Mucosa of descending colon (tissue), 3 donors: ENCODE data around the gene HSPG2. TPM values are rescaled to one million over a fixed set of nuclear protein-coding genes. Genes with fewer than 3 reads are reported as not detected.
A peak's percentile ranks its signal among the peaks of the same experiment; 100 is the strongest.

ENCODE experiments used
- ATAC-seq: fragments of 200-7000 bp; cut with Tn5 transposase; one replicate; pipeline ENCODE4 v1.9.1; 2020; ENCODE audit warnings: mild to moderate bottlenecking, moderate library complexity
- DNase-seq, 3 donors: peaks; one replicate each; pipeline ENCODE4 v3.0.0-alpha.2; 2020
- H3K36me3 ChIP-seq: fragments of 200-600 bp; one replicate; pipeline ENCODE4 v1.8.0; 2021; ENCODE audit warnings: low read depth, mild to moderate bottlenecking
- H3K4me1 ChIP-seq: fragments of 200-600 bp; one replicate; pipeline ENCODE4 v1.8.0; 2021; ENCODE audit warnings: low read depth, mild to moderate bottlenecking
- H3K4me3 ChIP-seq: fragments of 200-600 bp; one replicate; pipeline ENCODE4 v1.8.0; 2021; ENCODE audit warnings: mild to moderate bottlenecking
- H3K9me3 ChIP-seq: fragments of 200-600 bp; one replicate; pipeline ENCODE4 v1.8.0; 2021; ENCODE audit warnings: mild to moderate bottlenecking
- intact Hi-C, 2 donors: fragments of 100-400 bp; cut with DNase I in 1 of 2; cut with micrococcal nuclease in 1 of 2; formaldehyde crosslinking; loops; one replicate each; pipeline versions ENCODE4 v1.11.0 to v1.11.1; 2022; cut with DNase I, micrococcal nuclease
- total RNA-seq, 3 donors: library from RNA; stranded (reverse); fragmentation: NEBNext Ultra II Directional in 2 of 3; extraction: Animal tissue kit (Norgen Biotek cat#: 25700) in 2 of 3; gene quantifications; one replicate each; pipeline versions ENCODE4 v1.2.1 to v1.2.4, GENCODE V29; 2021 to 2023
- TF ChIP-seq, protein P1 (sequence below): fragments of 200-600 bp; IDR thresholded peaks from one replicate; pipeline ENCODE4 v1.8.0; 2022; ENCODE audit warnings: antibody characterized with exemption, mild to moderate bottlenecking
- donor health status: DM: no; HTN: no; CAD: no; lungs with moderate emphysema.
- donor health status: DM: no; HTN: no; CAD: no.
- donor health status: DM: no; HTN: yes; CAD: no.

The HSPG2 gene
- total RNA-seq, 3 donors from 2014 or later: 142 to 436 (median 197) TPM

DNA sequence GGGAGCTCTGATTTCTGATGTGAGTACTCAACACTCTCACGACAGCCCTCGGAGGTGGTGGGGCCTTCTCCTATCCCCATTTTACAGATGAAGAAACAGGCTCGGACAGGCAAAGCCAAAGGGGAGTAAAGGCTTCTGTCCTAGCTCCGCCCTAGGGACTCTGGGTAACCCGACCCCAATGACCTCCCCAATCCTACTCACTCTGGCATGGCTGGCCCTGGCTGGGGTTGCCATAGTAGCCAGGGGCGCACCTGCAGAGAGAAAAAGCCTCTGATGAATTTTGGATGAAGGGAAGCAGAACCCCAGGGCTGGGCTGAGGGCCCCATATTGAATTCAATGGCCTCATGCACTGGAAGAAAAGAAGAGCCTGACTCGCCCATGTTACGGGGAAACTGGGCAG, 63.9 kb downstream of the HSPG2 start:
- H3K36me3 ChIP-seq: no peaks in the 10 kb centered on the region
- ATAC-seq (no peak), DNase-seq (no peak)
- H3K4me1 ChIP-seq: peaks cover 2% of the 10 kb centered on the region
- H3K4me3 ChIP-seq: no peak overlapping the region
- H3K9me3 ChIP-seq: no peaks in the 10 kb centered on the region
- TF ChIP-seq, protein P1, sequence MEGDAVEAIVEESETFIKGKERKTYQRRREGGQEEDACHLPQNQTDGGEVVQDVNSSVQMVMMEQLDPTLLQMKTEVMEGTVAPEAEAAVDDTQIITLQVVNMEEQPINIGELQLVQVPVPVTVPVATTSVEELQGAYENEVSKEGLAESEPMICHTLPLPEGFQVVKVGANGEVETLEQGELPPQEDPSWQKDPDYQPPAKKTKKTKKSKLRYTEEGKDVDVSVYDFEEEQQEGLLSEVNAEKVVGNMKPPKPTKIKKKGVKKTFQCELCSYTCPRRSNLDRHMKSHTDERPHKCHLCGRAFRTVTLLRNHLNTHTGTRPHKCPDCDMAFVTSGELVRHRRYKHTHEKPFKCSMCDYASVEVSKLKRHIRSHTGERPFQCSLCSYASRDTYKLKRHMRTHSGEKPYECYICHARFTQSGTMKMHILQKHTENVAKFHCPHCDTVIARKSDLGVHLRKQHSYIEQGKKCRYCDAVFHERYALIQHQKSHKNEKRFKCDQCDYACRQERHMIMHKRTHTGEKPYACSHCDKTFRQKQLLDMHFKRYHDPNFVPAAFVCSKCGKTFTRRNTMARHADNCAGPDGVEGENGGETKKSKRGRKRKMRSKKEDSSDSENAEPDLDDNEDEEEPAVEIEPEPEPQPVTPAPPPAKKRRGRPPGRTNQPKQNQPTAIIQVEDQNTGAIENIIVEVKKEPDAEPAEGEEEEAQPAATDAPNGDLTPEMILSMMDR: no peak
- intact Hi-C loops: no loop called here

DNA sequence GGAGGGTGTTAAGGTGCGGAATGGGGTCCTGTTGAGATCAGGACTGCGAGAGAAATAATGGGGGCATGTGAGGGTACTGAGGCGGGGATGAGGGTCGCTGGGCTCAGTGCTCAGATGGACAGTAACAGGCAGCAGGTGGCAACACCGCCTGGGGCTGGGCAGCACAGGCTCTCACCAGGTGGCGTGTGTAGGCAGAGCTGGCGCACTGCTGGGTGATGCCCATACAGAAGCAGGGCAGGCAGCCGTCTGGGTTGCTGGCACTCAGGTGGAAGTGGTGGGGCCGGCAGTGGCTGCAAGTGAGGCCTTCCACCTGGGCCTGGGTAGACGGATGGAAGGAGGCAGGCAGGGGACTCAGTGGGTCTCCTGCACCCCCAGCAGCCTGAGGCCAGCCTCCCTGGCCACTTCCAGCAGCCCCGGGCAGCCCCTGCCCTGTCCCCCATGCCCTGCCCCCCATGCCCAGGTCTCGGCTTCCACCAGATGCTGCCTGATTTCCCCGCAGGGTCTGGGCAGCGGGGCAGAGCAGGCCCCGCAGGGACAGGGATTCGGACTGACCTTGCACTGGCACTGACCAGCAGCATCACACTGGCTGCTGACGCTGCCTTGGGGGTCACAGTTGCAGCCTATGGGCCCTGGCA, 64.5 kb downstream of the HSPG2 start:
- intact Hi-C loops: no loop called here
- H3K9me3 ChIP-seq: no peaks in the 10 kb centered on the region
- H3K36me3 ChIP-seq: no peaks in the 10 kb centered on the region
- TF ChIP-seq, protein P1: no peak
- DNase-seq (no peak), ATAC-seq (no peak)
- peaks cover 2% of the 10 kb centered on the region for H3K4me1 ChIP-seq
- H3K4me3 ChIP-seq: no peak overlapping the region

DNA sequence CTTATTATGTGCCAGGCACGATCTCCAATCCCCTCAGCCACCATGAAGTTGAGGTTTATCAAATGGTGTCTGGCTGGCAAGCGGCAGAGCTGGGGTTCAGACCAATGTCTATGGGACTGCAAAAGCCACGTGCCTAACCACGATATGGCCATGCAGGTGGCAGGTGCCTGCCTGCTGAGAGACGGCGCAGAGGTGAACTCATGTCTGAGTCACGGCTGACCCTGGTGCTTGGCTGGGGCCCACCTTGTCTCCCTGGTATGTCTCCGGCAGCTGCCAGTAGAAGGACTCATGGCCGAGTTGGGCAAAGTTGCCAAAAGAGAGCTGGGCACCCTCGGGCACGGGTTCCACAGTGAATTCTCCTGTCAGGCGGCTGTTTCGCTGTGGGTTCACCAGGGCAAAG, 65.2 kb downstream of the HSPG2 start:
- intact Hi-C loops: no loop called here
- no peak for DNase-seq
- Histone ChIP-seq H3K9me3 (no peaks in the 10 kb centered on the region), H3K36me3 (no peaks in the 10 kb centered on the region), H3K4me3 (no peak overlapping the region), H3K4me1 (peaks cover 2% of the 10 kb centered on the region)
- TF ChIP-seq, protein P1: no peak
- ATAC-seq: no peak

DNA sequence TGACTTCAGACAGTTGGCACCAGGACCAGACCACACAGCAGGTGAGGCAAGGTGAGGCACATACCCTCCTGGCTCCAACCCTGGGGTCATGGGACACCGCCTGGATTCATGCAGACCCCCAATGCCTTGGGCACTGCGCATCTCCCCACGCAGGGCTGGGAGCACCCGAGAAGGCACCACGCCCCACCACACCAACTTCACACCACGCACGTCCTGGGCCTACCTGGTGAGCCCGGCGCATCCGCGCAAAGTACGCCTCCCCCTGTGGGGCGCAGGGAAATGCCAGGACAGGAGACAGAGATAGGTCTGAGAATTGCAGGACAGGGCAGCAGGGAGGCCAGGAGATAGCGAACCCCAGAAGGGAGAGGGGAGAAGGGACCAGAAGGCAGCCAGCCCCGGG, 66.5 kb downstream of the HSPG2 start:
- no peaks in the 10 kb centered on the region for H3K36me3 ChIP-seq
- peaks cover 2% of the 10 kb centered on the region for H3K4me1 ChIP-seq
- H3K9me3 ChIP-seq: no peaks in the 10 kb centered on the region
- intact Hi-C loops: no loop called here
- ATAC-seq (no peak), DNase-seq (no peak)
- H3K4me3 ChIP-seq: no peak overlapping the region
- TF ChIP-seq, protein P1: no peak

DNA sequence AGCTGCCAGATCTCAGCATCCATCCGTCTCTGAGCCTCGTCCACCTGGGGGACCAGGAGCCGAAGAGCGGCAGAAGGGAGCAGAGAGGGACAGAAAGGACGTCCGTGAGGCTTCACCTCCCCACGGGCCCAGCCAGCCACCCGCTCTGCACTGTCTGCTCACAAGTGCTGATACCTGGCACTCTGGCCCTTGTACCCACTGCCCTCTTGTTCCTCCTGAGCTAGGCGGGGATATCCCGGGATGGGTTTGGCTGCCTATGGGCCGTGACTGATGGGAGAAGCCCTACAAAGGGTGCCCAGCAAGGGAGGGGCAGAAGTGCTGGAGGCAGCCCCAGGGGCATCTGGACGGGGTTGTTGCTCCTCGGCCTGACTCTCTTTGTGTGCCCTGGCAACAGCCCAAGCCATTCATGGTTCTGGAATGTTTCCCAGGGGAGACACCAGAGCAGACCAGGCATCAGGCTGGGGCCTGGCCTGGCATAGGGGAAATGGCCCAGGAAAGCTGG, 67.4 kb downstream of the HSPG2 start:
- no peaks in the 10 kb centered on the region for H3K9me3 ChIP-seq
- intact Hi-C loops: no loop called here
- peaks cover 2% of the 10 kb centered on the region for H3K4me1 ChIP-seq
- no peak overlapping the region for H3K4me3 ChIP-seq
- no peaks in the 10 kb centered on the region for H3K36me3 ChIP-seq
- ATAC-seq: peak; percentile 61
- TF ChIP-seq, protein P1: no peak
- peak in 2 of 3 donors; percentile 63 to 69 for DNase-seq
